ENCODE measurements around the gene LRRK1.
A peak's percentile ranks its signal among the peaks of the same experiment; 100 is the strongest.

The LRRK1 gene

DNA sequence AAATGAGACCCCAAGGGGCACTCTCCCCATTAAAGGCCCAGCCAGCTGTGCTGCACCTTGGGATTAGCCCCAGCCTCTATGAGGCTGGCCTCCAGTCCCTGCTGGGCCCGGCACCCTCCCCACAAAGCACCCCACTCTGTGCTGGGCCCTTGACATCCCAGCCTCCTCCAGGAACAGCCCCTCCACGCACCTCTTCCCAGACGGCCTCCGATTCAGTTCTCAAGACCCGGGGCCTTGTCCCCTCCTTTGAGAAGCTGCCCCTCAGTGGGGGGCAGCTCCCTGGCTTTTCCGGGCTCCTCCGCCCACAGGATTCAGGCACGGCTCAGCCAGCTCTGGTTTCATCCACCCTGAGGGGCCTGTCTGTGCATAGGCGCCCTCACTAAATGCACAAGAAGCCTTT lies 144.1 kb downstream of the LRRK1 start:
- H3K4me1 ChIP-seq: peaks cover 4% of the 10 kb centered on the region; the same call in 1 of the 2 replicates

GRCh38 chr15:101063891-101064794 lies 145.0 kb downstream of the LRRK1 start:
- Histone ChIP-seq H3K4me3 (ENCODE audit: low read depth, low read length) (no peak overlapping the region), H3K36me3 (no peaks in the 10 kb centered on the region), H3K27me3 (no peaks in the 10 kb centered on the region), H3K4me1 (peaks cover 4% of the 10 kb centered on the region; the same call in 1 of the 2 replicates), H3K9me3 (no peaks in the 10 kb centered on the region)
- peak; percentile 48 for DNase-seq
- TF ChIP-seq, protein P1, sequence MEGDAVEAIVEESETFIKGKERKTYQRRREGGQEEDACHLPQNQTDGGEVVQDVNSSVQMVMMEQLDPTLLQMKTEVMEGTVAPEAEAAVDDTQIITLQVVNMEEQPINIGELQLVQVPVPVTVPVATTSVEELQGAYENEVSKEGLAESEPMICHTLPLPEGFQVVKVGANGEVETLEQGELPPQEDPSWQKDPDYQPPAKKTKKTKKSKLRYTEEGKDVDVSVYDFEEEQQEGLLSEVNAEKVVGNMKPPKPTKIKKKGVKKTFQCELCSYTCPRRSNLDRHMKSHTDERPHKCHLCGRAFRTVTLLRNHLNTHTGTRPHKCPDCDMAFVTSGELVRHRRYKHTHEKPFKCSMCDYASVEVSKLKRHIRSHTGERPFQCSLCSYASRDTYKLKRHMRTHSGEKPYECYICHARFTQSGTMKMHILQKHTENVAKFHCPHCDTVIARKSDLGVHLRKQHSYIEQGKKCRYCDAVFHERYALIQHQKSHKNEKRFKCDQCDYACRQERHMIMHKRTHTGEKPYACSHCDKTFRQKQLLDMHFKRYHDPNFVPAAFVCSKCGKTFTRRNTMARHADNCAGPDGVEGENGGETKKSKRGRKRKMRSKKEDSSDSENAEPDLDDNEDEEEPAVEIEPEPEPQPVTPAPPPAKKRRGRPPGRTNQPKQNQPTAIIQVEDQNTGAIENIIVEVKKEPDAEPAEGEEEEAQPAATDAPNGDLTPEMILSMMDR (IDR thresholded peaks at IDR 0.05; ENCODE audit: low read depth, low read length): no peak

More for the DNA sequence above, 144.1 kb downstream of the LRRK1 start:
- TF ChIP-seq, protein P1 (IDR thresholded peaks at IDR 0.05; ENCODE audit: low read depth, low read length): no peak
- H3K27me3 ChIP-seq: no peaks in the 10 kb centered on the region
- no peak overlapping the region for H3K4me3 ChIP-seq (ENCODE audit: low read depth, low read length)
- no peak for DNase-seq
- no peaks in the 10 kb centered on the region for H3K9me3 ChIP-seq
- H3K36me3 ChIP-seq: no peaks in the 10 kb centered on the region

DNA sequence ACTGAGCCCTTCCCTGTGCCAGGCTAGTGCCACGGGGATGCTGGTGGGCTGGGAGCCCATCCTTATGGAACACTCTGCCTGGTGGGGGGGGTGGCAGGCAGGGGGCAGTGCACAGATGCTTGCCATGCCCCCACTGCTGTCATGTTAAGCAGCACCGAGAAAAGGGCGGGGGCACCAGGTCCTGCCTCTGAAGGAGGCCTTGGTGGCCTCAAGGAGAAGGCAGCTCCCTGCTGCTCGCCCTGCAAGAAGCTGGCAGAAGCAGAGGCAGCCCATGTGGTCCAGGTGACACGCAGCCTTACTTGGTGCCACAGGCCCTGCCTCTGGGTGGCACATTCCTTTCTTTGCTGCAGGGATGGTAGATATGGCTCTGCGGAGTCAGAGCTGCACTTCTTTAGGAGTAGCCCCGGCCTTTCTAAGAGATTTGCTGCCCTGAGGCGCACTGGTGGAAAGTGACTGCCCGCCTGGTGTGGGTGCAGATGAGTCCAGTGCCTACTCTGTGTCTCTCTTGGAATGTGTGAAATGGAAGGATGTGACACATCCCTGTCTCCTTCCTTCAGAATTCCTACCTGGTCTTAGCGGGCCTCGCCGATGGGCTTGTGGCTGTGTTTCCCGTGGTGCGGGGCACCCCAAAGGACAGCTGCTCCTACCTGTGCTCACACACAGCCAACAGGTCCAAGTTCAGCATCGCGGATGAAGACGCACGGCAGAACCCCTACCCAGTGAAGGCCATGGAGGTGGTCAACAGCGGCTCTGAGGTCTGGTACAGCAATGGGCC lies 145.8 kb downstream of the LRRK1 start:
- DNase-seq: no peak
- TF ChIP-seq, protein P1 (IDR thresholded peaks at IDR 0.05; ENCODE audit: low read depth, low read length): no peak
- Histone ChIP-seq H3K4me1 (peaks cover 4% of the 10 kb centered on the region; the same call in 1 of the 2 replicates), H3K36me3 (no peaks in the 10 kb centered on the region), H3K4me3 (ENCODE audit: low read depth, low read length) (no peak overlapping the region), H3K9me3 (no peaks in the 10 kb centered on the region), H3K27me3 (no peaks in the 10 kb centered on the region)

GRCh38 chr15:101065570-101066221 lies 146.5 kb downstream of the LRRK1 start:
- no peak overlapping the region for H3K4me3 ChIP-seq (ENCODE audit: low read depth, low read length)
- TF ChIP-seq, protein P1 (IDR thresholded peaks at IDR 0.05; ENCODE audit: low read depth, low read length): no peak
- peaks cover 4% of the 10 kb centered on the region; the same call in 1 of the 2 replicates for H3K4me1 ChIP-seq
- no peaks in the 10 kb centered on the region for H3K36me3 ChIP-seq
- no peaks in the 10 kb centered on the region for H3K9me3 ChIP-seq
- H3K27me3 ChIP-seq: no peaks in the 10 kb centered on the region
- DNase-seq: no peak

GRCh38 chr15:101066501-101067408 lies 147.6 kb downstream of the LRRK1 start:
- TF ChIP-seq, protein P1 (IDR thresholded peaks at IDR 0.05; ENCODE audit: low read depth, low read length): no peak
- Histone ChIP-seq H3K36me3 (no peaks in the 10 kb centered on the region), H3K27me3 (no peaks in the 10 kb centered on the region), H3K9me3 (no peaks in the 10 kb centered on the region), H3K4me3 (ENCODE audit: low read depth, low read length) (no peak overlapping the region), H3K4me1 (peaks cover 4% of the 10 kb centered on the region; the same call in 1 of the 2 replicates)
- DNase-seq: peak; percentile 39
